ENCODE results near the gene ZNF484. TPM values are rescaled to one million over a fixed set of nuclear protein-coding genes. Genes with fewer than 3 reads are reported as not detected.
A peak's percentile ranks its signal among the peaks of the same experiment; 100 is the strongest.
"Not testable (repeated sequence)": the region's sequence is repeated elsewhere in the genome, so short reads cannot be mapped to it uniquely, and the experiment has no call there.

The ZNF484 gene
- total RNA-seq, 1 donor from 2014 or later, result 12.4 TPM

- TF ChIP-seq CTCF (IDR thresholded peaks at IDR 0.05; ENCODE audit: unreplicated experiment), result no peak
- no peaks in the 10 kb centered on the region for H3K9me3 Mint-ChIP-seq (ENCODE audit: unreplicated experiment)
- H3K4me3 Mint-ChIP-seq (ENCODE audit: unreplicated experiment), result no peak overlapping the region
- no peak overlapping the region for H3K27ac Mint-ChIP-seq (ENCODE audit: unreplicated experiment)
- H3K36me3 Mint-ChIP-seq (ENCODE audit: low read depth, unreplicated experiment), result no peaks in the 10 kb centered on the region
- no peaks in the 10 kb centered on the region for H3K4me1 Mint-ChIP-seq (ENCODE audit: unreplicated experiment)
- H3K27me3 Mint-ChIP-seq (ENCODE audit: unreplicated experiment), result no peaks in the 10 kb centered on the region
- DNase-seq (ENCODE audit: low spot score), result no peak
Observed at GRCh38 chr9:92820964-92821363, 56.9 kb downstream of the ZNF484 start.

- not testable (repeated sequence) for H3K9me3 Mint-ChIP-seq (ENCODE audit: unreplicated experiment); H3K4me1 Mint-ChIP-seq (ENCODE audit: unreplicated experiment); H3K27ac Mint-ChIP-seq (ENCODE audit: unreplicated experiment); DNase-seq (ENCODE audit: low spot score); H3K36me3 Mint-ChIP-seq (ENCODE audit: low read depth, unreplicated experiment); H3K4me3 Mint-ChIP-seq (ENCODE audit: unreplicated experiment); H3K27me3 Mint-ChIP-seq (ENCODE audit: unreplicated experiment)
Observed at GRCh38 chr9:92819898-92820297, 57.9 kb downstream of the ZNF484 start.

GRCh38 chr9:92809629-92810326 lies 68.1 kb downstream of the ZNF484 start:
- not testable (repeated sequence) for H3K36me3 Mint-ChIP-seq (ENCODE audit: low read depth, unreplicated experiment); DNase-seq (ENCODE audit: low spot score)

GRCh38 chr9:92808726-92809451 lies 68.9 kb downstream of the ZNF484 start:
- TF ChIP-seq CTCF (IDR thresholded peaks at IDR 0.05; ENCODE audit: unreplicated experiment), result no peak
- no peaks in the 10 kb centered on the region for H3K9me3 Mint-ChIP-seq (ENCODE audit: unreplicated experiment)
- H3K4me3 Mint-ChIP-seq (ENCODE audit: unreplicated experiment), result peak overlapping the region; percentile 82
- H3K27me3 Mint-ChIP-seq (ENCODE audit: unreplicated experiment), result peaks cover 13% of the 10 kb centered on the region
- H3K36me3 Mint-ChIP-seq (ENCODE audit: low read depth, unreplicated experiment), result no peaks in the 10 kb centered on the region
- H3K4me1 Mint-ChIP-seq (ENCODE audit: unreplicated experiment), result peaks cover 12% of the 10 kb centered on the region
- peak; percentile 83 for DNase-seq (ENCODE audit: low spot score)
- H3K27ac Mint-ChIP-seq (ENCODE audit: unreplicated experiment), result no peak overlapping the region

More at GRCh38 chr9:92809629-92810326, 68.1 kb downstream of the ZNF484 start:
- not testable (repeated sequence) for H3K27ac Mint-ChIP-seq (ENCODE audit: unreplicated experiment); H3K9me3 Mint-ChIP-seq (ENCODE audit: unreplicated experiment)
- peaks cover 12% of the 10 kb centered on the region for H3K4me1 Mint-ChIP-seq (ENCODE audit: unreplicated experiment)
- H3K27me3 Mint-ChIP-seq (ENCODE audit: unreplicated experiment), result peaks cover 13% of the 10 kb centered on the region
- peak overlapping the region; percentile 62 for H3K4me3 Mint-ChIP-seq (ENCODE audit: unreplicated experiment)

- H3K9me3 Mint-ChIP-seq (ENCODE audit: unreplicated experiment), result no peaks in the 10 kb centered on the region
- peaks cover 12% of the 10 kb centered on the region for H3K4me1 Mint-ChIP-seq (ENCODE audit: unreplicated experiment)
- TF ChIP-seq CTCF (IDR thresholded peaks at IDR 0.05; ENCODE audit: unreplicated experiment), result no peak
- no peak overlapping the region for H3K27ac Mint-ChIP-seq (ENCODE audit: unreplicated experiment)
- no peak for DNase-seq (ENCODE audit: low spot score)
- H3K27me3 Mint-ChIP-seq (ENCODE audit: unreplicated experiment), result peaks cover 13% of the 10 kb centered on the region
- no peak overlapping the region for H3K4me3 Mint-ChIP-seq (ENCODE audit: unreplicated experiment)
- H3K36me3 Mint-ChIP-seq (ENCODE audit: low read depth, unreplicated experiment), result no peaks in the 10 kb centered on the region
Observed at GRCh38 chr9:92807757-92808725, 69.8 kb downstream of the ZNF484 start.
